ENCODE results near the gene ERMARD.

The ERMARD gene

DNA sequence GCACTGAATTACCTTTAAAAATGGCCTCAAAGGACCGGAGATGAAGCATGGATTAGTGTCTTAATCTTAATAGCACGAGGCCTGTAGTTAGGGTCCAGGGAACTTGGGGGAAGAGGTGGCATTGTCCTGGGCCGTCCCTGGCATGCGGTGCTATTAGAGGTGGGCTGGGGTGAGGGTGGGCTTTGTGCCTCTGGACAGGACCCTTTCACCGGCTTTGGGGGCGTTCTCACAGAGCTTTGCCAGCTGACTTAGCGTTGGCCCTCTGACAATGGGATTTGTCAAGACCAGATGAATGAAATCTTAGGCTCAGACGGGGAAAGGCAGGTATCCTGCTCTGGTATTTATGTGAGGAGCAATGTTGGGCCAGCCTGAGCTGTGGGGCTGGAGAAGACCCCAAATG is 59.6 kb downstream of the ERMARD start:
- in situ Hi-C loops (cut with MboI; ENCODE audit: low pct_unique_long_range_greater_than_20kb, low sequenced_read_pairs): no loop called here
- DNase-seq: no peak

DNA sequence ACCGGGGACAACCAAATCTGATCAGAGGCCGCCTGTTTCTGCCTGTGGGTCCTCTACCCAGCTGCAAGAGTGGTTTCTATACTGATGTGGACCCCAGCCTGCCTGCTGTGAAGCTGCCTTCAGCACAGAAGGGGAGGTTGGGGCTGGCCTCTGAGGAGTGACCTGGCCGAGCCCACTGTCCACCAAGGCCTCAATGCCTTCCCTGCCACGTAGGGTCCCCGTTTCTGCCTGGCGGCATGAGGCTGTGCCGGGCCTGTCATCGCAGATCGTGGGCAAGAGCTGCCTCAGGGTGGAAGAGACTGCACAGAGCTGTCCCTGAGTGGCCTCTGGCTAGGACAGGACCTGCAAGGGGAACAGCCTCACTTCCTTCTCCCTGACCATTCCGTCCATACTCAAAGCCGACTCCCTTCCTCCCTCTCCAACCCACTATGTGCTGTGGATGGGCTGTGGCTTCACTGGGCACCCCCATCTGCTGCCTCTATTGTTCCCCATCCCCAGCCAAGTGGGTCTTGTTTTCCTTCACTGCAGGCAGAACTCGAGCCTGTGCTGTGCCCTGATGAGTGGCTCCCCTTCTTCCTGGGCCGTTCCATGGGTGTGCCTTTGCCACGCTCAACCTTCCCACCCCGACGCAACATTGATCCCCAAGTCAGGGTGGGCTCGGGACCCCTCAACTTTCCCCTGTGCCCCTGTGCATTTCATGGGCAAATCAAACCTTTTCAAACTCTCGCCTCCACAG is 60.3 kb downstream of the ERMARD start:
- in situ Hi-C loops (cut with MboI; ENCODE audit: low pct_unique_long_range_greater_than_20kb, low sequenced_read_pairs): no loop called here
- no peak for DNase-seq

DNA sequence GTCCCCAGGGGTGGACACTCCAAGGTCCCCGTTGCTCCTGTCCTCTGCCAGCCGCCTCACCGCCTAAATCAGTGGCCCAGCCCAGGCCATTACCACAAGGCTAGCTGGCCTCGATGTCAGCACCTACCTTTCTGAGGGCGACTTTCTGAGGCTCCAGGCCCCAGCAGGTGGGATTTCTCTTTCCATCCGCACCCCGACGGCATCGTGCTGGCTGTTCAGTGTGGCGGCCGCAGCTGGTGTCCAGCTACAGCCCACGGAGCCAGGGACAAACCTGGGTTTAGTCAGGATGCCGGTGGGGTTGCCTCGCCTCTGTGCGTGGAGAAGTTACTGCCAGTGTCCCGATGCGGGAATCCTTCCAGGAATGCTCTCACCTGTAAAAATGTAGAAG is 60.8 kb downstream of the ERMARD start:
- in situ Hi-C loops (cut with MboI; ENCODE audit: low pct_unique_long_range_greater_than_20kb, low sequenced_read_pairs): no loop called here
- DNase-seq: no peak

DNA sequence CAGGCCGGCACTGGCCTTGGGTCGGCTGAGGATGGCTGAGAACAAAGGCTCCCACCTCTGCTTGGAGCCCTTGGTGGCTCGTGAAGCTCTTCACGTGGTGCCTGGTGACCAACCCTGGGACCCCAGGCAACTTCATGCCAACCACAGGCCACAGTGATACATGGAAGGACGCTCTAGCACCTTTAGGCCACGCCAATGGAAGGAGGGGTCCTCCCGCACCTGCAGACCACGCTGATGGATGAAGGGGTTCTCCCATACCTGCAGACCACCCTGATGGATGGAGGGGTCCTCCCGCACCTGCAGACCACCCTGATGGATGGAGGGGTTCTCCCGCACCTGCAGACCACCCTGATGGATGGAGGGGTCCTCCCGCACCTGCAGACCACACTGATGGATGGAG is 62.5 kb downstream of the ERMARD start:
- in situ Hi-C loops (cut with MboI; ENCODE audit: low pct_unique_long_range_greater_than_20kb, low sequenced_read_pairs): no loop called here
- DNase-seq: no peak

DNA sequence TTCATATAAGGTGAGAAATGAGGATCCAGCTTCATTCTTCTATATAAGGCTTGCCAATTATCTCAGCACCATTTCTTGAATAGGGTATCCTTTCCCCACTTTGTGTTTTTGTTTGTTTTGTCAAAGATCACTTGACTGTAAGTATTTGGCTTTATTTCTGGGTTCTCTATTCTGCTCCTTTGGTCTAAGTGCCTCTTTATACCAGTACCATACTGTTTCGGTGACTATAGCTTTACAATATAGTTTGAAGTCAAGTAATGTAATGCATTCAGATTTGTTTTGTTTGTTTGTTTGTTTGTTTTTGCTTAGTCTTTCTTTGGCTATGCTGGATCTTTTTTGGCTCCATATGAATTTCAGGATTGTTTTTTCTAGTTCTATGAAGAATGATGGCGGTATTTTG is 64.6 kb downstream of the ERMARD start:
- in situ Hi-C loops (cut with MboI; ENCODE audit: low pct_unique_long_range_greater_than_20kb, low sequenced_read_pairs): no loop called here
- no peak for DNase-seq

DNA sequence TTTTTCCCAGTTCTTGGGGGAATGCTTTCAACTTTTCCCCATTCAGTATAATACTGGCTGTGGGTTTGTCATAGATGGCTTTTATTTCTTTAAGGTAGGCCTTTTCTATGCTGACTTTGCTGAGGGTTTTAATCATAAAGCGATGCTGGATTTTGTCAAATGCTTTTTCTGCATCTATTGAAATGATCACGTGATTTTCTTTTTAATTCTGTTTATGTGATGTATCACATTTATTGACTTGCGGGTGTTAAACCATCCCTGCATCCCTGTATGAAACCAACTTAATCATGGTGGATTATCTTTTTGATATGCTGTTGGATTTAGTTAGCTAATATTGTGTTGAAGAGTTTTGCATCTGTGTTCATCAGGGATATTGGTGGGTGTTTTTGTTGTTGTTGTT is 65.6 kb downstream of the ERMARD start:
- DNase-seq: no peak
- in situ Hi-C loops (cut with MboI; ENCODE audit: low pct_unique_long_range_greater_than_20kb, low sequenced_read_pairs): no loop called here

DNA sequence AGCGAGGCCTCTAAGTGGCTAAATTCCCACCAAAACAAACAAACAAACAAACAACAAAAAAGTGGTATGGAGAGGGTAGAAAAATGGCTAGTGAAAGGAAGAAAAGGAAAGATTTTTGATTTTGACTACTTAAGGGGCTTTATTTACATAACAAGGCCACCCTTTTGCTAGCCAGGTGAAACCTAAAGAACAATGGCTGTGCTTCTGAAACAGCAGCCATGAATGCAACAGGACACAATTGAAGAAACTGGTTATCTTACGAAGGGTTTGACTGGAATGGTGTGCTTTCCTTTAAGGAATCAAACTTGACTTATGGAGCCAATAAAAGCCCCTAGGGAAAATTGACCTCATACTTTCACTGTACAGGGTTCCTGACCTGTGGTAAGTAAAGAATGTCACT is 68.9 kb downstream of the ERMARD start:
- in situ Hi-C loops (cut with MboI; ENCODE audit: low pct_unique_long_range_greater_than_20kb, low sequenced_read_pairs): no loop called here
- no peak for DNase-seq

DNA sequence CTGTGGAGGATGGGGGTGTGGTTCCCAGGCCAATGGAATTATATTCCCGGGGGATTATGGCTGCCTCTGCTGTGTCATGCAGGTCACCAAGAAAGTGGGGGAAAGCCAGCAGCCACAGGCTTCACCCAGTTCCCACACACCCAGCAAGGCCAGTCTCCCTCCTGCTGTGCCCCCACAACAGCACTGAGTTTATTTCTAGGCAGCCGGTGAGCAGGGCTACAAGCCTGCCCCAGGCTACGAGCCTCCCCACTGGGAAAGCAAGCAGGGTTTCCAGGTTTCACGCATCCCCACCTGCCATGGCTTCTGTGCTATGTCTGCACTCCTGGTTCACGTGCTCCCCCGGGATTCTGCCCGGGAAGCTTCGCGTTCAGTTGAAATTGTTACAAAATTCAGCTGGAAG is 72.6 kb downstream of the ERMARD start:
- no peak for DNase-seq
- in situ Hi-C loops (cut with MboI; ENCODE audit: low pct_unique_long_range_greater_than_20kb, low sequenced_read_pairs): no loop called here

DNA sequence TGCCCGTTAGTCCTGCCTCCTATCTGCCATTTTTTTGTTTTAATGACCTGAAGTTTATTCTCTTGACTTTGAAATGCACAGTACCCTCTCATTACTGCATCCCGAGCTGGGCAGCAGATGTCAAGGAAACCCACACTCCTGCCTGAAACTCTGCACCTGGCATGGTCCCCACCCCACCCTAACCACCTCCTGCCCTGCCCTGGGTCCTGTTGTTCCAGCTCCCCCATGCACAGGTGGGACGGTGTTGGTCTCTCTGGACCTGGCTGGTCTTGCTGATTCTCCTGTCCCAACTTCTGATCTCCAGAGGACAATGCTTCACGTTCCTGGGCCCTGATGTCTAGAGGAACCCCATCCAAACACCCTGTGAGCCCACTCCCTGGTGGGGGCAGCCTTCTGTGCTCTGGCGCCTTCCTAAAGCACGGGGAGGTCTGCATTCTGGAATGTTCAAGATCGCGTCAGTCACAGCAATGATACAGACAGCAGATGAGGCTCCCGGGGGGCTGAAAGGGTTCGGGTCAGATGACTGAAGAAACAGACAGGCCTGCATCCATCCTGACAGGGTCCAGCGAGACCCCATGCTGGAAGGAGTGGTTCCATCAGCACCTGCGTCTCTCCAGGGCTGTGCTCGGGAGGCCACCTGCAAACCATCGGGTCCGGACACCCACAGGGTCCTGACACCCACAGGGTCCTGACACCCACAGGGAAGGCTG is 73.6 kb downstream of the ERMARD start:
- in situ Hi-C loops (cut with MboI; ENCODE audit: low pct_unique_long_range_greater_than_20kb, low sequenced_read_pairs): no loop called here
- DNase-seq: no peak

DNA sequence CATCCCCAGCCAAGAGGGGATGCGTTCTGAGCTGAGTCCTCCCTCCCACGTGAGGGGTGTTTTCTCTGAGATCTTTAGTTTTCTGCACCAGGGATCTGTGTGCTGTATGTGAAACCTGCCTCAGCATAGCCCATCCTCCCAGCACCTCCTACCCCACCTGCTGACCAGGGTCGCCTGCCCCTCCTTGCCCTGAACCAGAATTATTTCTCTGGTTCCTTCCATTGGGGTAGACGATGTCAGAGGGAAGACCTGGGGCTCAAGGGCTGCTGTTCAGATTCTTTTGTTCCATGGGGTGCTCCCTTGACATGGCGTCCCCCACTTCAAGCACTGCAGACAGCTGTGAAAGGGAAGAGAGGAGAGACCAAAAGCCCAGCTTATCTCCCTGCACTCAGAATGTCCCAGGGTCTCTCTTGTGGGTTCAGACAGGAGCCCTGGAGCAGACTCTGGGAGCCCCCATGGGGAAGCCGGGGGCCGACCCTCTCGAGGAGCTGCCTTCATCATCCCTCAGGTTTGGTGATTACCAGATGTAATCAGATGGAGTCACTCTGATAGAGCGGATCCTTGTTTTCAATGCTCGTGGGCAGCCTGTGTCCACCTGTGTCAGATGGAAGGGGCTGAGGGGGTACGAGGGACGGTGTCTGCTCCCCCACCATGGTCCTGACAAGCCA is 74.3 kb downstream of the ERMARD start:
- in situ Hi-C loops (cut with MboI; ENCODE audit: low pct_unique_long_range_greater_than_20kb, low sequenced_read_pairs): no loop called here
- DNase-seq: no peak

DNA sequence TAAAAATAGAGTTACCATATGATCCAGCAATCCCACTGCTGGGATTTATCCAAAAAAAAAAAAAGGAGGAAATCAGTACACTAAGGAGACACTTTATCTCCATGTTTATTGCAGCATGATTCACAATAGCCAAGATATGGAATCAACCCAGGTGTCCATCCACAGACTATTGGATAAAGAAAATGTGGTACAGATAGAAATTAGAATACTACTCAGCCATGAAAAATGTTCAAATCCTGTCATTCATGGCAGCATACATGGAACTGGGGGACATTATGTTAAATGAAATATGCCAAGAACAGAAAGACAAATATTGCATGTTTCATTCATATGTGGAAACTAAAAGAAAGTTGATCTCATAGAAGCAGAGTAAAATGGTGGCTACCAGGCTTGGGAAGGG is 75.3 kb downstream of the ERMARD start:
- in situ Hi-C loops (cut with MboI; ENCODE audit: low pct_unique_long_range_greater_than_20kb, low sequenced_read_pairs): no loop called here
- DNase-seq: no peak

DNA sequence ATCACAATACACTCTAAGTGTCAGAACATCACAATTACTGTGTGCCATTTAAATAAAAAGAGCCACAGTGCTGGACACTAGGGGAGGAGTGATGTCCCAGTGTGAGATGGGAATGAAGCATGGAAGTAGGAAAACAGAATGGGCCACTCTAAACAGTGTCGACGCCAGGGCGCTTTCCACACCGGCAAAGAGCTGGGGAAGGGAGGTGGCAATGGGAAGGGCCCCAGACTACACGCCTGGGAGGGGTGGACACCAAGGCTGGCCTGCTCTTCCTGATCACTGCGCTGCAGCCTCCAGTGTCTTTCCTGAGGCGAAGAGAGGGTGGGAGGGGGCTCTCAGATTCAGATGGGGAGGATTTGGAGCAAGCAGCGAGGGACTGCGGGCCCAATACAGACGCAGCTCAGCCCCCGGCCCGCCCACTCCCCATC is 75.9 kb downstream of the ERMARD start:
- no peak for DNase-seq
- in situ Hi-C loops (cut with MboI; ENCODE audit: low pct_unique_long_range_greater_than_20kb, low sequenced_read_pairs): no loop called here

DNA sequence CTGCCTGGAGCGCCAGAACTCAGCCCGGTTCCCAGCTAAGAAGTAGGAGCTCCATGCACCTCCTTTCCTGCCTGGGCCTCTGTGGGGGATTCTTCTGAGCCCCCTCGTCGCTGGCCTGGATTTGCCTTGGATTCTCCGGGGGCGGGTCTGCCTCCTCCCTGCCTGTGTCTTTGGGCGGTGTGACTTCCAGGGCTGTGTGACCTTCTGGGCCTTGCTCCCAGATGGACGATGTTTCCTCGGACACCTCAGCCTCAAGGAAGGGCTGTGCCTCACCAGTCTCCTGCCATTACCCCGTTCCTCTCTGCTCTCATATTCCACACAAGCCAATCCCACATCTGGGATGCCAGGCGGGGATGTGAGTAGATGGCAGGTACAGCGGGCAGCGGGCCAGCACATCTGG is 76.8 kb downstream of the ERMARD start:
- DNase-seq: no peak
- in situ Hi-C loops (cut with MboI; ENCODE audit: low pct_unique_long_range_greater_than_20kb, low sequenced_read_pairs): no loop called here

DNA sequence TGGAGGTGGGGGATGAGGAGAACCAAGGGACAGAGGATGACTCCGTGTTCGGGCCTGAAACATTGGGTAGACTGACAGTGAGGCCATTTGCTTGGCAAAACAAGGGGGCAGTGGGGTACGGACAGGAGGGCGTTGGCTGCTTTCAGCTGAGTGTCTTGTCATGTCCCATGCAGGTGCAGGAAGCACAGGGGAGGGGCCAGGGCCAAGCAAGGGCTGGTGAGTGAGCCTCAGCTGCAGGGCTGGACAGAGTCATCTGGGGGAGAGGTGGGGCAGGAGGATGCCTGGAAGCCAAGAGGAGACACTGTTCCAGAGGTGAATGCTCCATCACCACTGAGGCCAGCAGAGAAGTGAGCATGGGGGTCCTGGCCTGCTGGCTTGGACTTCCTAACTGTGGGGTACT is 78.4 kb downstream of the ERMARD start:
- DNase-seq: no peak
- in situ Hi-C loops (cut with MboI; ENCODE audit: low pct_unique_long_range_greater_than_20kb, low sequenced_read_pairs): no loop called here

DNA sequence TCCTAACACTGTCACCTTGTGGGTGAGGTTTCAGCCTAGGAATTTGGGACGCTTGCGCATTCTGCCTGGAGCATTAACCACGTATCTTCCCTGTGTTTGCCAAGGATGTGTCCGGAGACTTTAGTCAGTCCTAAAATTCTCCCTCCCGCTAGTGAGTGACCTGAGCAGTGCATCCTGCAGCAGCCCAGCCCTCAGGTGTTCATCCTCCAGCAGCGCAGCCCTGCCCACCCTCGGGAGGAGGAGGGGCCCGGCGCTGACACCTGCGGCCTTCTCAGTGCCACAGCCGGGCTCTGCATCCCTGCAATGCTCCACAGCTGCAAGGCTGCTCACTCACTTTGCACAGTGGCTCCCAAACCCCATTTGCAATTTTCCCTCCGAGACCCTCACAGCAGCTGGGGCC is 79.5 kb downstream of the ERMARD start:
- in situ Hi-C loops (cut with MboI; ENCODE audit: low pct_unique_long_range_greater_than_20kb, low sequenced_read_pairs): no loop called here
- DNase-seq: no peak
